GM18505 (cell line): Measurements from ENCODE around the gene AFAP1L2.
"Not testable (repeated sequence)": the region's sequence is repeated elsewhere in the genome, so short reads cannot be mapped to it uniquely, and the experiment has no call there.

Source experiments
- ATAC-seq: cut with Tn5 transposase; IDR thresholded peaks from one replicate; pipeline ENCODE4 v1.9.1; 2021; ENCODE audit not compliant: unreplicated experiment
- POLR2A ChIP-seq: IDR thresholded peaks from 4 replicates; pipeline ENCODE4 v1.6.1; 2011; ENCODE audit warnings: borderline replicate concordance; ENCODE audit not compliant: insufficient read depth, insufficient read length; ENCODE audit errors: extremely low read depth

AFAP1L2 gene

DNA sequence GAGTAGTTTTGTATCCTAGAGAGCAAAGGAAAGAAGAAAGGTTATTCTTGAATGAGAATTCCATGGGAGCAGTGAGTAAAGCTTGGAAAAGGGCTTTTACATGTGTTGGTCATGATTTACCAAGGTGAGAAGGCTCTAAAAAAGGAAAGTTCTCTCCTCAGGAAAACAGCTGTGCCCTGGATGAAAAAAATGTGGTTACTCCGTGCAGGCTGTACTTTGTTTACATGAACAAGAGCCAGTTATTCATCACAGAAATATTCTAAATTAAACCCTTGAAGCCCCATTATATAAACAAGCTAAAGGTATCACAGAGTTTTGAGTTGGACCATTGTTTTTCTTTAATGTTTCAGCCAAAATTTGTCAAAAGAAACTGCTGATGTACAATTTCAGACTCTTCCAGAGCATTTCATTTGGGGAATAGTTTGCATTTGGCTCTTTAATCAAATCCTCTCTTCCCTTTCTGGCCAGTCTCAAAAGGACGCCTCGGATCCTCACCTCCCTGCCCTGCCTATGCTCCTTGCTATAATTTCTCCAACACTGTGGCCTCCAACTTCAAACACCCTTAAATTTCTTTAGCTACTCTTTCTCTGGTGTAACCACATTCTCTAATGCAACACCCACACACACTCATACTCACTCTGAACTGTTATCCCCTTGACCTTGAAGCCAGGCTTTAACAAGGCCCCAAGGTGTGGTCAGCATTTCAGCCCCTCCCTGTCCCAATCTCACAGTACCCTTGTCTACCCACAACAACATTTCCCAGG is 47.4 kb downstream of the AFAP1L2 start:
- no peak for TF ChIP-seq POLR2A
- ATAC-seq = no peak

DNA sequence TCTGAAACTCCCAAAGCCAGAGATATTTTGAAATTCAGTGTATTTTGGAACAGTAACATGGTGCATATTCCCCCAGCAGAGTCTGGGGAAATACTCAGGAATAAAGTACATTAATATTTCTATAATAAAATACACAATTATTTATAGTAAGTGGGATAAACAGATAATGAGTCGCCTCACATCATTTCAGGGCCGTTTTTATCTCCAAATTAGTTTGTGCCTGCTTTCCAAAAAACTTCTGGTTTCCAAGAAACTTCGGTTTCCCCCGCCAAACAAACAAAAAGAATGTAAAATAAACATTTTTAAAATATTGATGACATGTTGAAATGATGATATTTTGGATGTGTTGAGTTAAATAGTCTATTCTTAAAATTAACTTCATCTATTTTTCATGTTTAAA is 48.2 kb downstream of the AFAP1L2 start:
- no peak for TF ChIP-seq POLR2A
- ATAC-seq = no peak

DNA sequence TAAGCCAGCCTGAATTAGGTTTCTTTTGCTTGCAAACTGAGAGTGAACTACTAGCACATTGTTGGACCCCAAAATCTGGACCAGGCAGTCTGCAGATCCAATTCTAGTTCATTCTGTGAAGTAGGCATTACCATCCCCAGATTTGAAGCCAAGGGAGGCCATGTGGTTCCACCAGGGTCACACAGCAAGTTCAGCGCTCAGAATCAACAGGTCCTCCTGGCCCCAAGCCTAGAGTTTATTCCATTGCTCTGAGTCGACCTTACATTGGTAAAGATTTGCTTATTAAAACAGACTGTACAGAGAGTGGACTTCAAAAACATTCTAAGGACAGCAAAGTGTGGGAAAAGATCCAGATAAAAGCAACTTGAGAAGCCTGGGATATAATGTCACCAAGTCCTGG is 50.9 kb downstream of the AFAP1L2 start:
- ATAC-seq = no peak
- no peak for TF ChIP-seq POLR2A

DNA sequence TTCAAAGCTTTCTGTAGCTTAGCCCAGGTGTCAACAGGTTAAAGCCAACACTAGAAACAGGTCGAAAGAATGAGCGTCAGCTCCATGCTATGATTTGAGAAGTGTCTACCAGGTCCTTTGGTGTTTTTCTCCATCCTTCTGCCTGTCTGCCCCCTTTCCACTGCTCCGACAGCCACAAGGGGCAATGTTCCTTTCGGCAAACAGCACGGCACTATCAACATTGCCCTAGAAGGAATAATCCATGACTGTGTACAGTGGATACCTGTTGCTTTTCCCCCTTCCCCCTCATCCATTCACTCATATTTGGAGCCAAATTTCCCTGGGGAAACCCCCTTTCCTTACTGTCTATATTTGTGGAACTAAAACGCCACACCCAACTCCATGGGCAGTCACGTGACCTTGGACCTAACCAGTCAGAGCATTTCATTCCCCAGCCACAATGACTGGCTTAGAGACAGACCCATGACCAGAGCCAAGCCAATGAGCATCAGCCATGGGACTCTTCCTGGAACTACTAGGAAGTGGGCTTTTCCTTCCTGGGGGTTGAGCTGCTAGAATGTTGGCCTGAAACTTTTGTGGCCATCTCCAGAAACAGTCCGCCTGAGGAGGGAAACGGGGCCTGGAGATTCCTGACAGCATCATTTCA is 51.5 kb downstream of the AFAP1L2 start:
- no peak for TF ChIP-seq POLR2A
- ATAC-seq = no peak

DNA sequence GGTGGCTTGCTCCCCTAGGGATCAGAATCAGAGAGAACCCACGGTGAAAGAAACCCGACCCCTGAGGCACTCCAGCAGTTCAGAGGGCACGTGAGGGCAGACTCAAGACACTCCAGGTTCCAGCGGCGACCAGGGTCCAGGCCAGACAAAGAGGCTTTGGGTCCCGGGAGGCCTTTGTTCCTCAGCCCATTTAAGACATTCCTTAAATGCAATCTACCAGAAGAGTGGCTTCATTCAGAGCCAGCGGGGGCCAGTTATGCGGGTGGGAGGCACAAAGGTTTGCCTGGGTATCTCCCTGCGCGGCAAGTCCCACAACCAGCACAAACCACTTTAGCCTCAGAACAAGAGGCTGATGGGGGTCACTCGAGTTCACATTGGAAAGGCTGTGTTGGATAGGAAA is 53.6 kb downstream of the AFAP1L2 start:
- TF ChIP-seq POLR2A = no peak
- no peak for ATAC-seq

DNA sequence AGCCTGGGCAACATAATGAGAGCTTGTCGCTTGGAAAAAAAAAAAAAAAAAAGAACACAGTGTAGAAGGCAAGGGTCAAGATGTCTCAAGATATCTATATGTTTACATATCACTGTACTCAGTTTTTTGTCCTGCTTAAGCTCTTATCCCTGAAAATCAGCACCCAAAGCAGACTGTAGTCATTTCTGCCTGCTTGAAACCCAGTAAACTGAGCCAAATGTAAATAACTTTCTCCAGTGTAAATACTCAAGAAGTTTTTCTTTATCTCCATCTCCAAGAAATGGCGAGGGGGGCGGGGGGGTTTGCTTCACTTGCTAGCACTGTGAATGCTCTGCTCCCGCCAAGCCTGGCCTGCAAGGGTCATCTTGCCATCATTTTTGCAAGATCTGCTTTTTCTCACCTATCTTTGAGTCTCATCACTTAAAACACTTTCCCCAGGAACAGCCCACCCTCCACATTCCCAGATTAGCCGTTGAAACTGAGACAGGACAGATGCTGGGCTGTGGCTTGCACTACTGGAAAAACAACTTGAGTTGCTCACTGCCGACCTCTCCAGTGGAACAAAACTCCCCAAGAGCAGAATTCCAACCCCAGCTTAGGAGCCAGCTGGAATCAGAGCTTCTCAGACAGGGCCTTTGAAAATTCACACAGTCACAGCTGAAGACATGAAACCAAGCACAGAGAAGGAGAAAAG is 54.6 kb downstream of the AFAP1L2 start:
- no peak for TF ChIP-seq POLR2A
- no peak for ATAC-seq

DNA sequence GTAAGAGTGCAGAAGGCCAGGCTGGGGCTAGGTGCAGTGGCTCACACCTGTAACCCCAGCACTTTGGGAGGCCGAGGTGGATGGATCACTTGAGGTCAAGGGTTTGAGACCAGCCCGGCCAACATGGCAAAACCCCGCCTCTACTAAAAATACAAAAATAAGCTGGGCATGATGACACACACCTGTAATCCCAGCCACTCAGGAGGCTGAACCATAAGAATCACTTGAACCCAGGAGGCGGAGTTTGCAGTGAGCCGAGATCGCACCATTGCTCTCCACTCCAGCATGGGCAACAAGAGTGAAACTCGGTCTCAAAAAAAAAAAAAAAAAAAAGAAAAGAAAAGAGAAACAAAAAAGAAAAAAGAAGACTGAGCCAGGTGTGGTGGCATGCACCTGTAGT is 55.2 kb downstream of the AFAP1L2 start:
- not testable (repeated sequence) for ATAC-seq

DNA sequence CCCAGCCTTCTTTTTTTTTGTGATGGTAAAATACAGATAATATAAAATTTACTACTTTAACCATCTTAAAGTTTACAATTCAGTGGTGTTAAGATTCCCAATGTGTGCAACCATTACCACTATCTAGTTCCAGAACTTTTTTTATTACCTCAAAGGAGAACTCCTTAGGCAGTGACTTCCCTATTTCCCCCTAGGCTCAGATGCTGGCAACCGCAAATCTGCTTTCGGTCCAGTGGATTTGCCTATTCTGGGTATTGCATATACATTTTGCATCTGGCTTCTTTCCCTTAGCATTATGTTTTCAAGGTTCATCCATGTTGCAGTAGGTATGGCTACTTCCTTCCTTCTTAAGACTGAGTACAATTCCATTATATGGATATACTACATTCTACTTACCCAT is 56.5 kb downstream of the AFAP1L2 start:
- no peak for ATAC-seq
- TF ChIP-seq POLR2A = no peak

DNA sequence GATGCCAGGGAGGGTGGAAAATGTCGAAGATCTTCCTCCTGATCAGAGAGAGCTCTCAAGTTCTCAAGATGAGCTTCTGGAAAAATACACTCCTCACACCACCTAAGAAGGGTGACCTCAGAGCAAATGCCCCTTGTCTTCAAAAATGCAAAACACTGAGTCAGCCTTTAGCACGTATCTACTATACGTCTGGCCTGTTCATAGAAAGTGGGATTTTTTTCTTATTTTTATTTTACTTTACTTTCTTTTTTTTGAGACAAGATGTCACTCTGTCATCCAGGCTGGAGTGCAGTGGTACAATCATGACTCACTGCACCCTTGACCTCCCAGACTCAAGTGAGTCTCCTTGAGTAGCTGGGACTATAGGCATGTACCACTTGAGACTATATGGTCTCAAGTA is 57.1 kb downstream of the AFAP1L2 start:
- no peak for ATAC-seq

DNA sequence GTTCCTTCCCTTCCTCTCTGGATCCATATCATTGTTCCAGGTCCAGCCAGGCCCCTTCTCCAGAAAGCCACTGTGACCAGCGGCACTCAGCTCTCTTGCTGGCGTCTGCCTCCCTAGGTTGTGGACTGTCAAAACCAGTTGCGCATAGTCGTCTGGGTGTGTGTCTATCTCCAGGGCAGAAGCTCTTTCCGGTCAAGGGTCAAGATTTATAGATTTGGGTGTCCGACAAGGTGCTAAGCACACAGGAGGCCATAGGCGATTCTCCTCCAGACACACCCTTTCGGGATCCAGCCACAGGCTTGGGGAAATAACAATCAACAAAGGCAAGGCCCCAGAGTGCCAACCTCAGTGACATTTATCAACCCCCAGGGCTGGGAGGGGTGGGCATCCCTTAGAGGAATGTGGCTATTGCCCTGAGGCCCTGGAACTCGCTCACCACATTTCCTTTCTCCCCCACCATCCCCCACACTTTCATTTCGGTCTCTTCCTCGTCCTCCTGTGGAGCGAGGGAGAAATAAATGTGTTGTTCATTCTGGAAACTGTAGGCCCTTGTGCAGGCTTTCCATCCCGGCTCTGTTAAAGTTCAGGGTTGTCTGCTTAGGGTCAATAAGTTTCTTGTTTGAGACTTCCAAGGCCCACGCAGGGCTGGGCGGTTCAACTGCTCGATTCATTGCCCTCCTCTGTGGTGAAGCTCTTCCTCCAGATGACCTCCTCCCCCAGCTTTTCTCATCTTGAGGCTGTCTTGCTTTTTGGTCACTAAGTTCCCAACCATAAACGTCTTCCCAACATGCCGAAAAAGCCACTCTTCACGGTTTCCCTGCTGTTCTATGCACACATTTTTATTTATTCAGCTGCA is 57.9 kb downstream of the AFAP1L2 start:
- TF ChIP-seq POLR2A = no peak
- no peak for ATAC-seq

More for the DNA sequence above, 57.1 kb downstream of the AFAP1L2 start:
- TF ChIP-seq POLR2A = no peak

DNA sequence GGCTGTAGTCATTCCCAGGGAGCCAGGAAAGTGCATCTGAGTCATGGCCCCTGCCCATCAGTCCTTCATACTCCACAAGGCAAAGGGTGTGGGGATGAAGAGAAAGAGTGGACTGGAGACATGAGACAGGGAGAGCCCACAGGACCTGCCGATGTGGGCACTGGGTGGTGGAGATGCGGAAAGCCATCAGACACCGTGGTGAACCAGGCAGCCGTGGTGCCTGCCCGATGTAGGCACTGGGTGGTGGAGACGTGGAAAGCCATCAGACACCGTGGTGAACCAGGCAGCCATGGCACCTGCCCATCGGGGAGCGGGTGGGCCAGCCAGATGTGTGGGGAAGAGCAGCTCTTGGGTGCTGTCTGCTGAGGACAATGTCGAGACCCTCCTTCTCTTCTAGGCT is 58.6 kb downstream of the AFAP1L2 start:
- no peak for ATAC-seq
- TF ChIP-seq POLR2A = no peak

DNA sequence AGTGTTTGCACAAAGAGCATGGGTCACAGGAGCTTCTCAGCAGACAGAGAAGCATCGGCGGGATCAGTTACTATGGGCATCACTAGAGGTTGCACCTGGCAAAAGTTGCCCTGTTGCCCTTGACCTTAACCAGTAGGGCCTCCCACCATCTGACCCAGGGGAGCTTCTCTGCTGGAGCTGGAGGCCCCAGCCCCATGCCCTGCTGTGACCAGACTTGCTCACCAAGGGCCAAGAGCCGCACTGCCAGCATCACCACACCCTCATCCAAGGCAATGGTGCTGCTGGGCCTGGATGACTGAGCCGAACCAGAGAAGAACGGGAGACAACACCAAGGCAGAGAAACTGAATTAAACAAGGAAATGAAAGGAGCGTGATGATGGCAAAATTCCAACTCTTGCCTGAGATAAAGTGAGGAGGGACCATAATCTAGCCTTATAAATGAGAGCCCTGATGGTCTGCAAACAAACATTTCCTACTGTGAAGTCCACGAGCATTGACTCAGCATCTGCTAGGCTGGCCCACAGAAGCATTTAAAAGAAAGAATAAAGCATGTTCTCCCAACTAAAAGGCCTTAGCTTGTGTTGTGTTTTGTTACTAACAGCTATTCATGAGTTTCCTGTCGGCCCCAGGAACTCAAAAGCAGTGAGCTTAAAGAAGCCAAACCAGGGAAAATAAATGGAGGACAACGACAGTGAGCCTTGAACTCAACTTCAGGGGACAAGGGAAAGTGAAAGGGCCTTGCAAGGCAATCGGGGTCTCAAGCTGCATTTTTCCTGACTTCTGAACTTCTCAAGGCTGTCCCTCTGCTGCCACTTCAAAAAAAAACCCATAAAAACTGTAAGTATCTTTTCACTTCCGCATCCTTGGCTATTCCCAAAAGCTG is 60.4 kb downstream of the AFAP1L2 start:
- TF ChIP-seq POLR2A = no peak
- no peak for ATAC-seq
